HFFc6 (cell line): Measurements from ENCODE around the gene THRB. TPM values are rescaled to one million over a fixed set of nuclear protein-coding genes. Genes with fewer than 3 reads are reported as not detected.

Experiments
- DNase-seq: peaks from one replicate; pipeline ENCODE4 v3.0.0-alpha.2; 2018
- H3K27ac Mint-ChIP-seq: 2 replicates; pipeline ENCODE4 v1.8.0; 2020; ENCODE audit warnings: mild to moderate bottlenecking, mixed read lengths
- H3K27me3 Mint-ChIP-seq: 2 replicates; pipeline ENCODE4 v1.8.0; 2021; ENCODE audit warnings: mild to moderate bottlenecking, moderate library complexity, mixed read lengths; ENCODE audit not compliant: insufficient read depth
- H3K36me3 Mint-ChIP-seq: 2 replicates; pipeline ENCODE4 v1.8.0; 2021; ENCODE audit warnings: low read depth, mixed read lengths
- H3K4me1 Mint-ChIP-seq: 2 replicates; pipeline ENCODE4 v1.8.0; 2020; ENCODE audit warnings: low read depth, mixed read lengths
- H3K4me3 Mint-ChIP-seq: 2 replicates; pipeline ENCODE4 v1.8.0; 2020; ENCODE audit warnings: mild to moderate bottlenecking, moderate library complexity, mixed read lengths
- H3K9me3 Mint-ChIP-seq: 2 replicates; pipeline ENCODE4 v1.8.0; 2020; ENCODE audit warnings: mild to moderate bottlenecking, mixed read lengths
- total RNA-seq, 6 experiments: library from RNA; stranded (reverse); fragmentation: NEBNext Ultra II Directional; extraction: Animal tissue kit (Norgen Biotek cat#: 25700); gene quantifications; 2 replicates in 1 of 6; 3 replicates in 5 of 6; pipeline ENCODE4 v1.2.3, GENCODE V29; 2021
- TF ChIP-seq, protein P1 (sequence below): fragments of 200-600 bp; sonication (generic); IDR thresholded peaks from 2 replicates; pipeline ENCODE4 v1.5.0; 2021; ENCODE audit warnings: antibody characterized with exemption, mild to moderate bottlenecking

The THRB gene
- total RNA-seq, 6 experiments from 2014 or later, result not detected

- DNase-seq, result no peak
These were observed 12.5 kb upstream of the THRB start for GRCh38 chr3:24506966-24507775.

GRCh38 chr3:24505691-24506550 is 11.3 kb upstream of the THRB start:
- Mint-ChIP-seq H3K4me1 (no peaks in the 10 kb centered on the region), H3K9me3 (peaks cover 9% of the 10 kb centered on the region), H3K27me3 (peaks cover 2% of the 10 kb centered on the region; the same call in 1 of the 2 replicates), H3K36me3 (no peaks in the 10 kb centered on the region; the same call in 1 of the 2 replicates), H3K27ac (no peak overlapping the region), H3K4me3 (no peak overlapping the region)
- TF ChIP-seq, protein P1, sequence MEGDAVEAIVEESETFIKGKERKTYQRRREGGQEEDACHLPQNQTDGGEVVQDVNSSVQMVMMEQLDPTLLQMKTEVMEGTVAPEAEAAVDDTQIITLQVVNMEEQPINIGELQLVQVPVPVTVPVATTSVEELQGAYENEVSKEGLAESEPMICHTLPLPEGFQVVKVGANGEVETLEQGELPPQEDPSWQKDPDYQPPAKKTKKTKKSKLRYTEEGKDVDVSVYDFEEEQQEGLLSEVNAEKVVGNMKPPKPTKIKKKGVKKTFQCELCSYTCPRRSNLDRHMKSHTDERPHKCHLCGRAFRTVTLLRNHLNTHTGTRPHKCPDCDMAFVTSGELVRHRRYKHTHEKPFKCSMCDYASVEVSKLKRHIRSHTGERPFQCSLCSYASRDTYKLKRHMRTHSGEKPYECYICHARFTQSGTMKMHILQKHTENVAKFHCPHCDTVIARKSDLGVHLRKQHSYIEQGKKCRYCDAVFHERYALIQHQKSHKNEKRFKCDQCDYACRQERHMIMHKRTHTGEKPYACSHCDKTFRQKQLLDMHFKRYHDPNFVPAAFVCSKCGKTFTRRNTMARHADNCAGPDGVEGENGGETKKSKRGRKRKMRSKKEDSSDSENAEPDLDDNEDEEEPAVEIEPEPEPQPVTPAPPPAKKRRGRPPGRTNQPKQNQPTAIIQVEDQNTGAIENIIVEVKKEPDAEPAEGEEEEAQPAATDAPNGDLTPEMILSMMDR, result no peak
- DNase-seq, result no peak

More at GRCh38 chr3:24506966-24507775, 12.5 kb upstream of the THRB start:
- TF ChIP-seq, protein P1, result no peak
- no peak overlapping the region for H3K4me3 Mint-ChIP-seq
- no peak overlapping the region for H3K27ac Mint-ChIP-seq
- peaks cover 11% of the 10 kb centered on the region for H3K9me3 Mint-ChIP-seq
- H3K27me3 Mint-ChIP-seq, result peaks cover 2% of the 10 kb centered on the region; the same call in 1 of the 2 replicates
- H3K4me1 Mint-ChIP-seq, result no peaks in the 10 kb centered on the region
- H3K36me3 Mint-ChIP-seq, result no peaks in the 10 kb centered on the region; the same call in 1 of the 2 replicates

- H3K27ac Mint-ChIP-seq, result no peak overlapping the region
- H3K27me3 Mint-ChIP-seq, result peaks cover 2% of the 10 kb centered on the region; the same call in 1 of the 2 replicates
- no peak overlapping the region for H3K4me3 Mint-ChIP-seq
- no peaks in the 10 kb centered on the region for H3K4me1 Mint-ChIP-seq
- DNase-seq, result no peak
- TF ChIP-seq, protein P1, result no peak
- peaks cover 6% of the 10 kb centered on the region; the same call in 1 of the 2 replicates for H3K9me3 Mint-ChIP-seq
- H3K36me3 Mint-ChIP-seq, result no peaks in the 10 kb centered on the region
These were observed 10.1 kb upstream of the THRB start for GRCh38 chr3:24504772-24505171.

GRCh38 chr3:24503616-24504113 is 9.0 kb upstream of the THRB start:
- no peaks in the 10 kb centered on the region for H3K36me3 Mint-ChIP-seq
- H3K27me3 Mint-ChIP-seq, result peaks cover 2% of the 10 kb centered on the region
- TF ChIP-seq, protein P1, result no peak
- DNase-seq, result no peak
- H3K9me3 Mint-ChIP-seq, result peaks cover 6% of the 10 kb centered on the region; the same call in 1 of the 2 replicates
- no peaks in the 10 kb centered on the region for H3K4me1 Mint-ChIP-seq
- H3K27ac Mint-ChIP-seq, result no peak overlapping the region
- H3K4me3 Mint-ChIP-seq, result no peak overlapping the region

- Mint-ChIP-seq H3K4me3 (no peak overlapping the region), H3K27ac (no peak overlapping the region), H3K36me3 (no peaks in the 10 kb centered on the region), H3K9me3 (peaks cover 6% of the 10 kb centered on the region; the same call in 1 of the 2 replicates), H3K4me1 (no peaks in the 10 kb centered on the region), H3K27me3 (peaks cover 2% of the 10 kb centered on the region)
- DNase-seq, result no peak
- TF ChIP-seq, protein P1, result no peak
These were observed 8.0 kb upstream of the THRB start for GRCh38 chr3:24502690-24503089.
